Natural killer cell (primary cell): ENCODE measurements around the gene SRM. TPM values are rescaled to one million over a fixed set of nuclear protein-coding genes. Genes with fewer than 3 reads are reported as not detected.
A peak's percentile ranks its signal among the peaks of the same experiment; 100 is the strongest.

Experiments used
- ATAC-seq, 3 donors: fragments of 150-1000 bp in 2 of 3; fragments of 200-7000 bp in 1 of 3; cut with Tn5 transposase; 1 replicate in 1 of 3; 2 replicates in 2 of 3; pipeline ENCODE4 v1.10.0; 2021; ENCODE audit warnings: mild to moderate bottlenecking in 2 of 3, moderate library complexity in 2 of 3
- DNase-seq, 2 donors: peaks; one replicate each; pipeline versions ENCODE4 v3.0.0 to v3.0.0-alpha.2; 2013 to 2021; ENCODE audit warnings: mixed read lengths in 1 of 2
- H3K27ac ChIP-seq: one replicate; pipeline ENCODE4 v1.5.1; 2013; ENCODE audit warnings: mild to moderate bottlenecking, low read length
- H3K27me3 ChIP-seq: one replicate; pipeline ENCODE4 v1.6.1; 2013; ENCODE audit warnings: low read length; ENCODE audit not compliant: control insufficient read depth, insufficient read depth
- H3K36me3 ChIP-seq: one replicate; pipeline ENCODE4 v1.6.1; 2013; ENCODE audit warnings: low read length; ENCODE audit not compliant: control insufficient read depth, insufficient read depth
- H3K4me1 ChIP-seq: one replicate; pipeline ENCODE4 v1.6.1; 2013; ENCODE audit warnings: low read length; ENCODE audit not compliant: control insufficient read depth, insufficient read depth
- H3K4me3 ChIP-seq: one replicate; pipeline ENCODE4 v1.5.1; 2013; ENCODE audit warnings: low read length
- H3K9me3 ChIP-seq: one replicate; pipeline ENCODE4 v1.6.1; 2013; ENCODE audit warnings: low read length; ENCODE audit not compliant: control insufficient read depth, insufficient read depth
- H3K27ac Mint-ChIP-seq, 2 donors: one replicate each; pipeline ENCODE4 v1.8.0; 2022; ENCODE audit warnings: mild to moderate bottlenecking in 2 of 2, mixed read lengths in 2 of 2, moderate library complexity in 1 of 2
- H3K27me3 Mint-ChIP-seq, 2 donors: one replicate each; pipeline ENCODE4 v1.8.0; 2022; ENCODE audit warnings: low read depth in 2 of 2, mixed read lengths in 2 of 2
- H3K36me3 Mint-ChIP-seq: one replicate; pipeline ENCODE4 v1.8.0; 2022; ENCODE audit warnings: mixed read lengths
- H3K4me1 Mint-ChIP-seq, 2 donors: one replicate each; pipeline ENCODE4 v1.8.0; 2022; ENCODE audit warnings: mixed read lengths in 2 of 2
- H3K4me3 Mint-ChIP-seq: one replicate; pipeline ENCODE4 v1.8.0; 2022; ENCODE audit warnings: mild to moderate bottlenecking, moderate library complexity, mixed read lengths
- H3K9me3 Mint-ChIP-seq, 2 donors: one replicate each; pipeline ENCODE4 v1.8.0; 2022; ENCODE audit warnings: mixed read lengths in 2 of 2
- WGBS: methylation state at CpG from one replicate; pipeline ENCODE4 v1.1.7; 2013; ENCODE audit warnings: missing lambda C conversion rate; ENCODE audit not compliant: insufficient coverage; 5-methylcytosine and 5-hydroxymethylcytosine counted together
- intact Hi-C: fragments of 100-400 bp; cut with micrococcal nuclease; formaldehyde crosslinking; loops from one replicate; pipeline ENCODE4 v1.14.2; 2022
- total RNA-seq, 4 donors: library from RNA; stranded (reverse); fragments of 120-200 nt in 1 of 4; gene quantifications; one replicate each; pipeline versions ENCODE4 v1.2.3 to v1.2.4, GENCODE V29; 2013 to 2022
- TF ChIP-seq, protein P1 (sequence below): fragments of 200-600 bp; IDR thresholded peaks from one replicate; pipeline ENCODE4 v1.8.0; 2022; ENCODE audit warnings: antibody characterized with exemption

Gene SRM
- total RNA-seq = 10 to 100 TPM; 23.9 to 30.9 (median 29.2) TPM
- 12.3 TPM for total RNA-seq (2013)

- Mint-ChIP-seq H3K36me3 (no peaks in the 10 kb centered on the region), H3K27me3 (no peaks in the 10 kb centered on the region), H3K4me3 (peak within 1 kb of the TSS; percentile 92), H3K27ac (peak within 1 kb of the TSS; percentile 86 to 90), H3K4me1 (peaks cover 30 to 41% of the 10 kb centered on the region in 2 donors), H3K9me3 (no peaks in the 10 kb centered on the region)
- no peaks in the 10 kb centered on the region for H3K9me3 ChIP-seq
- TF ChIP-seq, protein P1, sequence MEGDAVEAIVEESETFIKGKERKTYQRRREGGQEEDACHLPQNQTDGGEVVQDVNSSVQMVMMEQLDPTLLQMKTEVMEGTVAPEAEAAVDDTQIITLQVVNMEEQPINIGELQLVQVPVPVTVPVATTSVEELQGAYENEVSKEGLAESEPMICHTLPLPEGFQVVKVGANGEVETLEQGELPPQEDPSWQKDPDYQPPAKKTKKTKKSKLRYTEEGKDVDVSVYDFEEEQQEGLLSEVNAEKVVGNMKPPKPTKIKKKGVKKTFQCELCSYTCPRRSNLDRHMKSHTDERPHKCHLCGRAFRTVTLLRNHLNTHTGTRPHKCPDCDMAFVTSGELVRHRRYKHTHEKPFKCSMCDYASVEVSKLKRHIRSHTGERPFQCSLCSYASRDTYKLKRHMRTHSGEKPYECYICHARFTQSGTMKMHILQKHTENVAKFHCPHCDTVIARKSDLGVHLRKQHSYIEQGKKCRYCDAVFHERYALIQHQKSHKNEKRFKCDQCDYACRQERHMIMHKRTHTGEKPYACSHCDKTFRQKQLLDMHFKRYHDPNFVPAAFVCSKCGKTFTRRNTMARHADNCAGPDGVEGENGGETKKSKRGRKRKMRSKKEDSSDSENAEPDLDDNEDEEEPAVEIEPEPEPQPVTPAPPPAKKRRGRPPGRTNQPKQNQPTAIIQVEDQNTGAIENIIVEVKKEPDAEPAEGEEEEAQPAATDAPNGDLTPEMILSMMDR = peak; percentile 36
- peak within 1 kb of the TSS; percentile 28 for H3K27ac ChIP-seq
- ATAC-seq = peak; percentile 93 to 98 (median 93)
- DNase-seq = peak; percentile 92 to 95
- H3K4me3 ChIP-seq = peak within 1 kb of the TSS; percentile 75
- H3K4me1 ChIP-seq = peaks cover 47% of the 10 kb centered on the region
- intact Hi-C loops = loop anchor here (1.0 to 2.0 kb wide), 2 partner anchors 23 to 39 kb away; partner anchors contain the start of gene EXOSC10
- no peaks in the 10 kb centered on the region for H3K27me3 ChIP-seq
- WGBS = under 1% methylated on average over 81 of the region's 83 CpGs
- H3K36me3 ChIP-seq = peaks cover 10% of the 10 kb centered on the region
Observed at GRCh38 chr1:11059968-11060830, at the start of gene SRM. Gene SRM, minus strand, starts transcription at chr1:11060018. Its CDS starts 75 bp downstream, at chr1:11059943.

DNA sequence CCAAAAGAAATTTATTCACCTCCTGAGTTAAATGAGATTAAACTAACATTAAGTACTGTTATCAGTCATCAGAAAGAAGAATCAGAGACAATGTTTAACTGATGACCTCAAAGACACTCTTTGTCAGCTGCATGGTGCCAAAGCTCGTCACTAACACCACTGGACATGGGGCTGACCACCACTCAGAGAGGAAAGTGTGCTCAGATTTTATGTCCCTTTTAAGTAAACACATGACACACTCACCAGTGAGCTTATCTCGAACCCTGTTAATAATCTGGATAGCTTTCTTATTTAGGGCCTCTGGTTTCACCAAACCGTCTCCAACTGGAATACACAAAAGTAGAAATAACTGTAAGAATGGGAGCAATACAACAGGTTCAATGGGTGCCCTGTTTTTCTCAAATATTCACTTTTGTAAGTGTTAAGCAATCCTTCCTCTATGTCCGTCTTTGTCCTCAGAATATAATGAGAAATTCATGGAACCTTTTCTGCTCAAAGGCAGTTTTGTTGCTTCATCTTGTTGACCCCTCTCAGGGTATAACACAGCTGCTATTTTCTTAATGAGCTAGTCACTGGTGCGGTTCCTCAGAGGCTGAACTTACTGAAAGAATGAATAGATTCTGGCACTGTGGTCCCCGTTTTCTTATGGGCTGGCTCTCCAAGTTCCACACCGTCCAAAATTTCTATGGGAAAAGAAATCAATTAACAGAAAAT is 49.4 kb upstream of the SRM start:
- Mint-ChIP-seq H3K4me1 (no peaks in the 10 kb centered on the region), H3K9me3 (no peaks in the 10 kb centered on the region), H3K36me3 (peaks cover 40% of the 10 kb centered on the region), H3K27ac (no peak overlapping the region), H3K27me3 (no peaks in the 10 kb centered on the region), H3K4me3 (no peak overlapping the region)
- ATAC-seq = no peak
- no peaks in the 10 kb centered on the region for H3K4me1 ChIP-seq
- no peaks in the 10 kb centered on the region for H3K9me3 ChIP-seq
- intact Hi-C loops = no loop called here
- no peaks in the 10 kb centered on the region for H3K27me3 ChIP-seq
- 96% methylated on average over 7 of the region's 7 CpGs for WGBS
- H3K36me3 ChIP-seq = peaks cover 57% of the 10 kb centered on the region
- H3K27ac ChIP-seq = no peak overlapping the region
- DNase-seq = no peak
- no peak overlapping the region for H3K4me3 ChIP-seq
- TF ChIP-seq, protein P1 = no peak

DNA sequence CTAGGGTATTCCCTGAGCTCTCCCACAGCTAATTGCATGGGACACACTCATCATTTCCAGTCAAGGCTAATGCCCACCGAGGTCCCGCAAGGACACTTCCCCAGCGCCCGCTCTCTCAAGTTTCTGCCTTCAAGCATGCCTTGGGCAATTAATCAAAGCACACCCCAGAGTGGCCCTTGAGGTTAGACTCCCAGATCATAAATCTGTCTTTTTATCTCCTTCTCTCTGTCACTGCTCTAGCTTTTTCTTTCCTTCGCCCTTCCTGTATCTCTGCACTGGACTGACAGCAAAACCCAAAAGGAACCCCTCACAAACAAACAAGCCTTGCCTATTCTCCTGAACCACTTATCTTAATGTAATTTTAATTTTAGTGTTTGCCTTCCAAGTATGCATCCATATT is 47.8 kb upstream of the SRM start:
- Mint-ChIP-seq H3K27me3 (no peaks in the 10 kb centered on the region), H3K36me3 (peaks cover 29% of the 10 kb centered on the region), H3K27ac (no peak overlapping the region), H3K4me3 (no peak overlapping the region), H3K9me3 (no peaks in the 10 kb centered on the region), H3K4me1 (no peaks in the 10 kb centered on the region)
- peaks cover 41% of the 10 kb centered on the region for H3K36me3 ChIP-seq
- ATAC-seq = no peak
- 98% methylated on average over 5 of the region's 5 CpGs for WGBS
- no peak for DNase-seq
- intact Hi-C loops = no loop called here
- H3K4me3 ChIP-seq = no peak overlapping the region
- TF ChIP-seq, protein P1 = no peak
- no peaks in the 10 kb centered on the region for H3K9me3 ChIP-seq
- no peaks in the 10 kb centered on the region for H3K27me3 ChIP-seq
- no peak overlapping the region for H3K27ac ChIP-seq
- H3K4me1 ChIP-seq = no peaks in the 10 kb centered on the region
